Measurements from ENCODE around the gene CCDC106. TPM values are rescaled to one million over a fixed set of nuclear protein-coding genes. Genes with fewer than 3 reads are reported as not detected.

Gene CCDC106
- total RNA-seq, 4 donors from 2014 or later = 8.1 to 17.4 (median 14.0) TPM

GRCh38 chr19:55691561-55692481 is 43.8 kb downstream of the CCDC106 start:
- peaks cover 0 to 85% (median 3%) of the 10 kb centered on the region in 3 donors for H3K36me3 ChIP-seq
- H3K4me3 ChIP-seq = no peak overlapping the region
- H3K9me3 ChIP-seq = no peaks in the 10 kb centered on the region
- H3K27me3 ChIP-seq = no peaks in the 10 kb centered on the region
- peaks cover 0 to 32% (median 8%) of the 10 kb centered on the region in 4 donors for H3K4me1 ChIP-seq
- peak in 1 of 3 donors; percentile 42 for DNase-seq
- no peak overlapping the region for H3K27ac ChIP-seq
- TF ChIP-seq POLR2A (IDR thresholded peaks at IDR 0.05) (no peak), CTCF (IDR thresholded peaks at IDR 0.05) (no peak)

- H3K9me3 ChIP-seq = no peaks in the 10 kb centered on the region
- no peak overlapping the region for H3K4me3 ChIP-seq
- peaks cover 0 to 90% (median 3%) of the 10 kb centered on the region in 3 donors for H3K36me3 ChIP-seq
- no peak for TF ChIP-seq POLR2A (IDR thresholded peaks at IDR 0.05)
- no peak for TF ChIP-seq CTCF (IDR thresholded peaks at IDR 0.05)
- DNase-seq = peak in 1 of 3 donors; percentile 43
- peaks cover 0 to 24% (median 6%) of the 10 kb centered on the region in 4 donors for H3K4me1 ChIP-seq
- no peaks in the 10 kb centered on the region for H3K27me3 ChIP-seq
- H3K27ac ChIP-seq = no peak overlapping the region
Measured at GRCh38 chr19:55692681-55693081, 44.7 kb downstream of the CCDC106 start.

GRCh38 chr19:55693336-55693974 is 45.4 kb downstream of the CCDC106 start:
- Histone ChIP-seq H3K27me3 (no peaks in the 10 kb centered on the region), H3K36me3 (peaks cover 0 to 95% (median 3%) of the 10 kb centered on the region in 3 donors), H3K4me1 (peaks cover 0 to 18% (median 0%) of the 10 kb centered on the region in 4 donors), H3K9me3 (no peaks in the 10 kb centered on the region), H3K4me3 (no peak overlapping the region), H3K27ac (no peak overlapping the region)
- TF ChIP-seq CTCF (IDR thresholded peaks at IDR 0.05) (no peak), POLR2A (IDR thresholded peaks at IDR 0.05) (no peak)
- no peak for DNase-seq

- Histone ChIP-seq H3K4me1 (peaks cover 0 to 15% (median 0%) of the 10 kb centered on the region in 4 donors), H3K27me3 (no peaks in the 10 kb centered on the region), H3K36me3 (peaks cover 0 to 99% (median 3%) of the 10 kb centered on the region in 3 donors), H3K27ac (peak overlapping the region in 1 of 4 donors; percentile 35), H3K4me3 (no peak overlapping the region), H3K9me3 (no peaks in the 10 kb centered on the region)
- DNase-seq = peak in 2 of 3 donors; percentile 61 to 79
- peak in 2 of 6 experiments; percentile 21 to 28 for TF ChIP-seq CTCF (IDR thresholded peaks at IDR 0.05)
- no peak for TF ChIP-seq POLR2A (IDR thresholded peaks at IDR 0.05)
Measured at GRCh38 chr19:55694241-55694655, 46.2 kb downstream of the CCDC106 start.

- no peaks in the 10 kb centered on the region for H3K27me3 ChIP-seq
- TF ChIP-seq CTCF (IDR thresholded peaks at IDR 0.05) (no peak), POLR2A (IDR thresholded peaks at IDR 0.05) (no peak)
- peak overlapping the region in 1 of 4 donors; percentile 35 for H3K27ac ChIP-seq
- H3K4me3 ChIP-seq = no peak overlapping the region
- no peaks in the 10 kb centered on the region for H3K9me3 ChIP-seq
- DNase-seq = peak in 1 of 3 donors; percentile 42
- H3K4me1 ChIP-seq = peaks cover 0 to 8% (median 0%) of the 10 kb centered on the region in 4 donors
- peaks cover 0 to 99% (median 3%) of the 10 kb centered on the region in 3 donors for H3K36me3 ChIP-seq
Measured at GRCh38 chr19:55694656-55695491, 46.9 kb downstream of the CCDC106 start.

Measured in Peyer's patch (tissue), 4 donors.